ENCODE measurements around the gene B4GALT2.

DNA sequence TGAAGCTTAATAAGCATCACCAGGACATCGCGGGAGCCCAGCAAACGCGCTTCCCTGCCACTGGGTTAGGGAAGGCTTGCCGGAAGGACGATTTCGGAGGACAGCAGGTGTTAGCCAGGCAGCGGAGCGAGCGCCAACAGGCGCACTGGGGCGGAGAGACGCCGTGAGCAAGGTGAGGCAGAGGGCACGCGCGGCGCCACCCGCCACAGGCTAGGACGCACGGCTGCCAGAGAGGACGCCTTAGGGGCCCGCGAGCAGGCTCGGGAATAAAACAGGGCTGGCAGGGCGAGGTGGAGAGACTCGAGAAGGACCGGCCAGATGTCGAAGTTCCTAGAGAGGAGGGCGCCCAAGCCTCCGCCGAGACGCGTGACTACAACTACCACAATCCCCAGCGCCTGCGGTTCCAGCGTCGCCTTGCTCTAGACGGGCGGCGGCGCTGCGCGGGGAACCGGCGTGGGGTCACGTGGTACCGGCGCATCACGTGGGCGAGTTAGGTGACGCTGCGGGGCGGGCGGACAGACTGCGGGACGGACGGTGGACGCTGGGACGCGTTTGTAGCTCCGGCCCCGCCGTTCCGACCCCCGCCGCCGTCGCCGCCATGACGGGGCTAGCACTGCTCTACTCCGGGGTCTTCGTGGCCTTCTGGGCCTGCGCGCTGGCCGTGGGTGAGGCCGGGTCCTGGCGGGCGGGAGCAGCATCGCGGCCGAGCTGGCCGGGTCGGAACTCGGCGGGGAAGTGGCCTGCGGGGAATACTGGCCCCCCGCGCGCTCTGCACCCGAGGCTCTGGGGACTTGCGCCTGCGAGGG lies 4.4 kb upstream of the B4GALT2 start, which contains the start of gene ATP6V0B:
- TF ChIP-seq, protein P1, sequence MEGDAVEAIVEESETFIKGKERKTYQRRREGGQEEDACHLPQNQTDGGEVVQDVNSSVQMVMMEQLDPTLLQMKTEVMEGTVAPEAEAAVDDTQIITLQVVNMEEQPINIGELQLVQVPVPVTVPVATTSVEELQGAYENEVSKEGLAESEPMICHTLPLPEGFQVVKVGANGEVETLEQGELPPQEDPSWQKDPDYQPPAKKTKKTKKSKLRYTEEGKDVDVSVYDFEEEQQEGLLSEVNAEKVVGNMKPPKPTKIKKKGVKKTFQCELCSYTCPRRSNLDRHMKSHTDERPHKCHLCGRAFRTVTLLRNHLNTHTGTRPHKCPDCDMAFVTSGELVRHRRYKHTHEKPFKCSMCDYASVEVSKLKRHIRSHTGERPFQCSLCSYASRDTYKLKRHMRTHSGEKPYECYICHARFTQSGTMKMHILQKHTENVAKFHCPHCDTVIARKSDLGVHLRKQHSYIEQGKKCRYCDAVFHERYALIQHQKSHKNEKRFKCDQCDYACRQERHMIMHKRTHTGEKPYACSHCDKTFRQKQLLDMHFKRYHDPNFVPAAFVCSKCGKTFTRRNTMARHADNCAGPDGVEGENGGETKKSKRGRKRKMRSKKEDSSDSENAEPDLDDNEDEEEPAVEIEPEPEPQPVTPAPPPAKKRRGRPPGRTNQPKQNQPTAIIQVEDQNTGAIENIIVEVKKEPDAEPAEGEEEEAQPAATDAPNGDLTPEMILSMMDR (IDR thresholded peaks at IDR 0.05), result no peak
- no peak for TF ChIP-seq EZH2phosphoT487 (IDR thresholded peaks at IDR 0.05)
- TF ChIP-seq EZH2 (IDR thresholded peaks at IDR 0.05), result no peak
